ENCODE data around the gene WHAMM.

Gene WHAMM

DNA sequence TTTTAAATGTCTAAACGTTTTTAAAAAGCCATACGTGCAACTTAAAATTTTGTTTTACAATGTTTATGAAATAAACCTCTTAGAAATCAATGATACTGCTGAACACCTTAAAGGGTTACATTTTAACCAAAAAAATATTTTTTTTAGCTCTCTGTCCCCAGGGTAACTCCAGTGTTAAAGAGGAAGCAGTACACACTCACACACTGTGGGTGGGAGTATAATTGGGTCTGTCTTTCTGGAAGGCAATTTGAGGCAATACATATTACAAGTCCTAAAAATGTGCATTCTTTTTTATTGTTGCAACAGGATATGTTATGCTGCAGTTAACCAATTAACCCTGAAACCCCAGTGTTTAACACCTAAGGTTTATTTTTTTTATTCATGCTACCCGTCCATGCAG is 34.1 kb downstream of the WHAMM start:
- Histone ChIP-seq H3K27ac (no peak overlapping the region), H3K4me3 (ENCODE audit: low read depth, low read length) (no peak overlapping the region), H3K4me2 (ENCODE audit: low read length) (no peak overlapping the region), H3K27me3 (ENCODE audit: control insufficient read depth, insufficient read depth, low read length) (no peaks in the 10 kb centered on the region), H3K36me3 (ENCODE audit: control insufficient read depth, insufficient read depth, low read length) (no peaks in the 10 kb centered on the region), H3K79me2 (no peaks in the 10 kb centered on the region), H3K9ac (no peak overlapping the region), H3K4me1 (no peaks in the 10 kb centered on the region), H2AFZ (no peak overlapping the region), H3K9me3 (ENCODE audit: control insufficient read depth, low read length) (no peaks in the 10 kb centered on the region)
- TF ChIP-seq, protein P1, sequence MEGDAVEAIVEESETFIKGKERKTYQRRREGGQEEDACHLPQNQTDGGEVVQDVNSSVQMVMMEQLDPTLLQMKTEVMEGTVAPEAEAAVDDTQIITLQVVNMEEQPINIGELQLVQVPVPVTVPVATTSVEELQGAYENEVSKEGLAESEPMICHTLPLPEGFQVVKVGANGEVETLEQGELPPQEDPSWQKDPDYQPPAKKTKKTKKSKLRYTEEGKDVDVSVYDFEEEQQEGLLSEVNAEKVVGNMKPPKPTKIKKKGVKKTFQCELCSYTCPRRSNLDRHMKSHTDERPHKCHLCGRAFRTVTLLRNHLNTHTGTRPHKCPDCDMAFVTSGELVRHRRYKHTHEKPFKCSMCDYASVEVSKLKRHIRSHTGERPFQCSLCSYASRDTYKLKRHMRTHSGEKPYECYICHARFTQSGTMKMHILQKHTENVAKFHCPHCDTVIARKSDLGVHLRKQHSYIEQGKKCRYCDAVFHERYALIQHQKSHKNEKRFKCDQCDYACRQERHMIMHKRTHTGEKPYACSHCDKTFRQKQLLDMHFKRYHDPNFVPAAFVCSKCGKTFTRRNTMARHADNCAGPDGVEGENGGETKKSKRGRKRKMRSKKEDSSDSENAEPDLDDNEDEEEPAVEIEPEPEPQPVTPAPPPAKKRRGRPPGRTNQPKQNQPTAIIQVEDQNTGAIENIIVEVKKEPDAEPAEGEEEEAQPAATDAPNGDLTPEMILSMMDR (IDR thresholded peaks at IDR 0.05) = no peak

DNA sequence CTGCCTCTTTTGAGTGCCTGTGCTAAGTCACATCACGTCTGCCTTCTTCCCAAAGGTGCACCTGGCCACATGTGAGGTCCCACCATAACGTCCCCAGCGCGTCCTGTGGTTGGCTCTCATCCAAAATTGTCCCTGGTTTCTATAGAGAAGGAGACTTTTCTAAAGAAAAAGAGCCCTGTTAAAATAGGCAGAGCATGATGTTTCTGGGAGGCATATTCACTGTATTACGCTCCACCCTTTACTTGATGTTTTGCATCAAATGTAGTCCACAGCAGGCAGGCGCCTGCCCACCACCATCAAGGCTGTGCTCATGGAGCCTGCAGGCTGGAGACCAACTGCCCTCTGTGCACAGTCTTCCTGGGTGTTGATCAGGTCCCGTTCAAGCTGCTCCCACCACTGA is 36.3 kb downstream of the WHAMM start:
- TF ChIP-seq, protein P1 (IDR thresholded peaks at IDR 0.05) = no peak
- no peak overlapping the region for H3K27ac ChIP-seq
- no peaks in the 10 kb centered on the region for H3K79me2 ChIP-seq

DNA sequence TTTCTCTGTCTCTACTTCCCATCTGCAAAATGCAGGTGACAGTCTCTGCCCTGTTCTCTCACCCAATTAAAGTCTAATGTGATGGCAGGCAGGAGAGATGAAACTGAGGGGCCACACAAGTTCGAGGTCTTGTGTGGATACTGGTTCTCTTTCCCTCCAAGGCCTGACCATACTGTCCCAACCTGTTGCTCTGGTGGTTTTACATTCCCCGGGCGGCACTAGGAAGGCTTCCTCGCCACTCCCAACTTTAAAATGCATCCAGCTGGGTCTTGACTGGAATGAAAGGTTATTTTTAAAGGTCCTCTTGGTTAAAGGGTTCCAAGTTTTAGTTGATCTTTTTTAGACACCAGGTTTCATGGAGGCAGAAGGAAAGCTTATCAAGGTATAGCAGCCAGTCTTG is 37.2 kb downstream of the WHAMM start:
- H3K36me3 ChIP-seq (ENCODE audit: control insufficient read depth, insufficient read depth, low read length) = no peaks in the 10 kb centered on the region
- no peak overlapping the region for H3K4me3 ChIP-seq (ENCODE audit: low read depth, low read length)
- no peak overlapping the region for H3K4me2 ChIP-seq (ENCODE audit: low read length)
- TF ChIP-seq, protein P1 (IDR thresholded peaks at IDR 0.05) = no peak
- peaks cover 3% of the 10 kb centered on the region for H3K4me1 ChIP-seq
- H3K27me3 ChIP-seq (ENCODE audit: control insufficient read depth, insufficient read depth, low read length) = no peaks in the 10 kb centered on the region
- no peak overlapping the region for H2AFZ ChIP-seq
- H3K27ac ChIP-seq = no peak overlapping the region
- H3K9me3 ChIP-seq (ENCODE audit: control insufficient read depth, low read length) = no peaks in the 10 kb centered on the region
- no peak overlapping the region for H3K9ac ChIP-seq
- no peaks in the 10 kb centered on the region for H3K79me2 ChIP-seq

More for the DNA sequence above, 36.3 kb downstream of the WHAMM start:
- H3K27me3 ChIP-seq (ENCODE audit: control insufficient read depth, insufficient read depth, low read length) = no peaks in the 10 kb centered on the region
- H2AFZ ChIP-seq = no peak overlapping the region
- H3K4me2 ChIP-seq (ENCODE audit: low read length) = no peak overlapping the region
- no peak overlapping the region for H3K9ac ChIP-seq
- no peaks in the 10 kb centered on the region for H3K36me3 ChIP-seq (ENCODE audit: control insufficient read depth, insufficient read depth, low read length)
- H3K4me3 ChIP-seq (ENCODE audit: low read depth, low read length) = no peak overlapping the region
- no peaks in the 10 kb centered on the region for H3K9me3 ChIP-seq (ENCODE audit: control insufficient read depth, low read length)
- H3K4me1 ChIP-seq = peaks cover 3% of the 10 kb centered on the region

DNA sequence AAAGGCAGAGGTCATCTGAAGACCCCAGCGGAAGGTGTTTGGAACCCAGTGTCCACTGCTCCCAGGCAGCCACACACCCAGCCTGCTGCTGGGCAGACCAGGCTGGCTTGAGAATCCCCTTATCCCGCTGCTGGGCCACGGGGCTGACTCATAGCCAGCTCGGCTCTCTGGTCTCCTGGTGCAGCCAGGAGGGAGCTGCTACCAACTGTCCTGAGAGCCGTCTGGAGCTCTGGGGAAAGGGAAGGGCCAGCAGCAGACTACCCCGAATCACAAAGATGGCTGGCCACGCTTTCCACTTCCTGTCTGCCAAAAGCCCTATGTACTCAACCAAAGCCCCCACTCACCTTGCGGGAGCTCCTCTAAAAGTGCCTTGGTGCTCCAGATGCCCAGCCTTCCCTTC is 38.3 kb downstream of the WHAMM start:
- no peak overlapping the region for H3K27ac ChIP-seq

More for the DNA sequence above, 38.3 kb downstream of the WHAMM start:
- Histone ChIP-seq H3K27me3 (ENCODE audit: control insufficient read depth, insufficient read depth, low read length) (no peaks in the 10 kb centered on the region), H3K4me2 (ENCODE audit: low read length) (no peak overlapping the region), H3K36me3 (ENCODE audit: control insufficient read depth, insufficient read depth, low read length) (no peaks in the 10 kb centered on the region), H3K79me2 (no peaks in the 10 kb centered on the region), H3K9ac (no peak overlapping the region), H3K4me1 (peaks cover 4% of the 10 kb centered on the region), H3K4me3 (ENCODE audit: low read depth, low read length) (no peak overlapping the region), H3K9me3 (ENCODE audit: control insufficient read depth, low read length) (no peaks in the 10 kb centered on the region), H2AFZ (no peak overlapping the region)
- TF ChIP-seq, protein P1 (IDR thresholded peaks at IDR 0.05) = no peak
